Skin epidermis (tissue), 12 donors: ENCODE results near the gene ZXDA.

ENCODE experiments used
- H3K27ac ChIP-seq, 21 experiments: fragments of 200-600 bp; sonication (generic) in 11 of 21; one replicate each; pipeline ENCODE4 v1.5.0; 2020; ENCODE audit warnings: mild to moderate bottlenecking in 3 of 21, inconsistent platforms in 2 of 21, moderate library complexity in 2 of 21
- H3K4me3 ChIP-seq, 7 experiments: fragments of 200-600 bp; sonication (generic) in 2 of 7; one replicate each; pipeline ENCODE4 v1.5.0; 2020; ENCODE audit warnings: inconsistent platforms in 2 of 7, mild to moderate bottlenecking in 2 of 7, moderate library complexity in 1 of 7

Gene ZXDA

DNA sequence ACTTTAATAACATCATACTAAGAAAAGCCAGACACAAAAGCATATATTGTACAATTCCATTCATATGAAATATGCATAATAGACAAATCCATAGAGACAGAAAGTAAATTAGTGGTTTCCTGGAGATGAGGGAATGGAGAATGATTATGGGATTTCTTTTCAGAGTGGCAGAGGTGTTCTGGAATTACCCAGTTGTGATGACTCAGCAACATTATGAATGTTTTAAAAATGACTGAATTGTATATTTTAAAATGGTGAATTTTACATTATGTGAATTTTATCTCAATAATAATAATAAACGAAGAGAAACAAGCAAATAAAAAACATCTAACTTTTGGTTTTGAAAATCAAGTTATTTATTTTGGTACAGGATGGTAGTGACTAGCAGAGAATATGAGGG is 11.2 kb downstream of the ZXDA start:
- Histone ChIP-seq H3K27ac (no peak overlapping the region), H3K4me3 (no peak overlapping the region)

- no peak overlapping the region for H3K4me3 ChIP-seq
- H3K27ac ChIP-seq, result no peak overlapping the region
These were observed 38.8 kb downstream of the ZXDA start for GRCh38 chrX:57871463-57871862.
